K562 (cell line): ENCODE measurements around the gene ZNF778. TPM values are rescaled to one million over a fixed set of nuclear protein-coding genes. Genes with fewer than 3 reads are reported as not detected.
A peak's percentile ranks its signal among the peaks of the same experiment; 100 is the strongest.

ENCODE experiments used
- ZNF316 ChIP-seq: fragments of 450-650 bp; IDR thresholded peaks from 2 replicates; pipeline ENCODE4 v1.6.1; 2016
- polyA plus RNA-seq, 8 experiments: library from polyadenylated mRNA; depleted of rRNA in 4 of 8; stranded (reverse) in 5 of 8; unstranded in 3 of 8; fragments of >200 nt; fragmentation: Nextera tagmentation in 2 of 8; fragmentation: Illumina TruSeq in 1 of 8; extraction: Ambion mirVana in 2 of 8; extraction: Trizol in 1 of 8; gene quantifications; 2 replicates each; pipeline versions ENCODE4 v1.2.1 to v1.2.3, GENCODE V29; 2011 to 2014; ENCODE audit warnings: inconsistent platforms in 1 of 8, missing spikeins in 1 of 8
- total RNA-seq, 7 experiments: library from RNA; depleted of rRNA in 6 of 7; stranded (reverse); fragments of >200 nt in 6 of 7; fragmentation: Illumina TruSeq in 2 of 7; extraction: Trizol in 2 of 7; gene quantifications; 2 replicates each; pipeline versions ENCODE4 v1.2.1 to v1.2.3, GENCODE V29; 2011 to 2021; ENCODE audit warnings: low replicate concordance in 1 of 7
- TF ChIP-seq, protein P1 (sequence below), 2 experiments: fragments of 450-650 bp in 1 of 2; sonication (generic) in 1 of 2; formaldehyde crosslinking in 1 of 2; IDR thresholded peaks; 2 replicates each; pipeline versions ENCODE4 v1.7.1 to v1.9.0; 2016 to 2022; ENCODE audit warnings: inconsistent platforms in 1 of 2, mild to moderate bottlenecking in 1 of 2, missing genetic modification reagents in 1 of 2

Gene ZNF778
- total and polyA plus RNA-seq, 9 of the 15 experiments (the other 6 are each of a cell fraction or from before 2014, with no cell fraction given): 0.70 to 60.6 (median 7.5) TPM

DNA sequence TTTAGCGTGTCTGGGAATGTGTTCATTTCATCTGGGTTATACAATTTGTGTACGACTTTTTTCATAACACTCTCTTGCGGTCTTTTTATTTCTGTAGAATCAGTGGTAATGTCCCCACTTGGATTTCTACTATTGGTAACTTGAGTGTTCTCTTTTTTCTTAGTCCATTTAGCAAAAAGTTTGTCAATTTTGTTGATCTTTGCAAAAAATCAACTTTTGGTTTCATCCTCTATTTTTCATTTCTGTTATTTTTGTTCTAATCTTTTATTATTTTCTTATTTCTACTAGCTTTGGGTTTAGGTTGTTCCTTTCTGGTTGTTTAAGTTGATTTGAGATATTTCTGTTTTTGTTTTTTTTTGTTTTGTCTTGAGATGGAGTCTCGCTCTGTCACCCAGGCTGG, 9.5 kb upstream of the ZNF778 start (continued):
- TF ChIP-seq, protein P1, sequence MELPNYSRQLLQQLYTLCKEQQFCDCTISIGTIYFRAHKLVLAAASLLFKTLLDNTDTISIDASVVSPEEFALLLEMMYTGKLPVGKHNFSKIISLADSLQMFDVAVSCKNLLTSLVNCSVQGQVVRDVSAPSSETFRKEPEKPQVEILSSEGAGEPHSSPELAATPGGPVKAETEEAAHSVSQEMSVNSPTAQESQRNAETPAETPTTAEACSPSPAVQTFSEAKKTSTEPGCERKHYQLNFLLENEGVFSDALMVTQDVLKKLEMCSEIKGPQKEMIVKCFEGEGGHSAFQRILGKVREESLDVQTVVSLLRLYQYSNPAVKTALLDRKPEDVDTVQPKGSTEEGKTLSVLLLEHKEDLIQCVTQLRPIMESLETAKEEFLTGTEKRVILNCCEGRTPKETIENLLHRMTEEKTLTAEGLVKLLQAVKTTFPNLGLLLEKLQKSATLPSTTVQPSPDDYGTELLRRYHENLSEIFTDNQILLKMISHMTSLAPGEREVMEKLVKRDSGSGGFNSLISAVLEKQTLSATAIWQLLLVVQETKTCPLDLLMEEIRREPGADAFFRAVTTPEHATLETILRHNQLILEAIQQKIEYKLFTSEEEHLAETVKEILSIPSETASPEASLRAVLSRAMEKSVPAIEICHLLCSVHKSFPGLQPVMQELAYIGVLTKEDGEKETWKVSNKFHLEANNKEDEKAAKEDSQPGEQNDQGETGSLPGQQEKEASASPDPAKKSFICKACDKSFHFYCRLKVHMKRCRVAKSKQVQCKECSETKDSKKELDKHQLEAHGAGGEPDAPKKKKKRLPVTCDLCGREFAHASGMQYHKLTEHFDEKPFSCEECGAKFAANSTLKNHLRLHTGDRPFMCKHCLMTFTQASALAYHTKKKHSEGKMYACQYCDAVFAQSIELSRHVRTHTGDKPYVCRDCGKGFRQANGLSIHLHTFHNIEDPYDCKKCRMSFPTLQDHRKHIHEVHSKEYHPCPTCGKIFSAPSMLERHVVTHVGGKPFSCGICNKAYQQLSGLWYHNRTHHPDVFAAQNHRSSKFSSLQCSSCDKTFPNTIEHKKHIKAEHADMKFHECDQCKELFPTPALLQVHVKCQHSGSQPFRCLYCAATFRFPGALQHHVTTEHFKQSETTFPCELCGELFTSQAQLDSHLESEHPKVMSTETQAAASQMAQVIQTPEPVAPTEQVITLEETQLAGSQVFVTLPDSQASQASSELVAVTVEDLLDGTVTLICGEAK (IDR thresholded peaks at IDR 0.05): no peak
- TF ChIP-seq, protein P1 (CRISPR knock-in tag; IDR thresholded peaks at IDR 0.05): no peak
- TF ChIP-seq ZNF316: peak; percentile 78
